IMR-90 (cell line): Measurements from ENCODE around the gene ITGB5. TPM values are rescaled to one million over a fixed set of nuclear protein-coding genes. Genes with fewer than 3 reads are reported as not detected.
A peak's percentile ranks its signal among the peaks of the same experiment; 100 is the strongest.

ENCODE experiments used
- ATAC-seq: fragments of 200-7000 bp; cut with Tn5 transposase; 2 replicates; pipeline ENCODE4 v1.9.1; 2020; ENCODE audit warnings: low read depth, mild to moderate bottlenecking, moderate library complexity
- BruUV-seq: library from RNA; stranded (reverse); fragments of 400-500 nt; replicated peaks from 2 replicates; lab custom pipeline; 2021; lab: Mats Ljungman, UMichigan
- CTCF ChIA-PET: fragments of 300-600 bp; formaldehyde crosslinking; extraction: SDS; loops from one replicate; lab custom pipeline; 2021; ENCODE audit warnings: antibody characterized with exemption; lab: Yijun Ruan, JAX
- POLR2A ChIA-PET: fragments of 300-600 bp; sonication (Branson Sonifier 250); formaldehyde crosslinking; loops from one replicate; lab custom pipeline; 2022; ENCODE audit warnings: antibody characterized with exemption; ENCODE audit not compliant: unreplicated experiment; lab: Charles Lee
- DNase-seq: peaks from one replicate; pipeline ENCODE4 v3.0.0; 2013
- H2AFZ ChIP-seq: replicated peaks from 2 replicates; pipeline ENCODE3; 2013; ENCODE audit warnings: low read length, mild to moderate bottlenecking; ENCODE audit not compliant: poor library complexity
- H2AK5ac ChIP-seq: 2 replicates; pipeline ENCODE4 v1.6.1; 2013; ENCODE audit warnings: low read depth, low read length, inconsistent platforms
- H2AK9ac ChIP-seq: replicated peaks from 2 replicates; pipeline ENCODE3; 2013; ENCODE audit warnings: mild to moderate bottlenecking, low read depth, low read length, moderate library complexity; ENCODE audit not compliant: poor library complexity
- H2BK120ac ChIP-seq: 2 replicates; pipeline ENCODE4 v1.6.1; 2013; ENCODE audit warnings: low read depth, low read length, inconsistent platforms
- H2BK15ac ChIP-seq: 3 replicates; pipeline ENCODE4 v1.6.1; 2013; ENCODE audit warnings: low read depth, low read length, inconsistent platforms
- H2BK20ac ChIP-seq: 2 replicates; pipeline ENCODE4 v1.6.1; 2013; ENCODE audit warnings: low read depth, mild to moderate bottlenecking, inconsistent platforms, low read length, moderate library complexity
- H2BK5ac ChIP-seq: 2 replicates; pipeline ENCODE4 v1.6.1; 2013; ENCODE audit warnings: mild to moderate bottlenecking, low read depth, low read length, inconsistent platforms; ENCODE audit not compliant: poor library complexity, severe bottlenecking
- H3K14ac ChIP-seq: replicated peaks from 2 replicates; pipeline ENCODE4 v1.6.1; 2013; ENCODE audit warnings: low read depth, low read length, inconsistent platforms
- H3K18ac ChIP-seq: 2 replicates; pipeline ENCODE4 v1.6.1; 2013; ENCODE audit warnings: low read depth, low read length, control low read depth
- H3K23ac ChIP-seq: 2 replicates; pipeline ENCODE4 v1.6.1; 2013; ENCODE audit warnings: low read depth, low read length, inconsistent platforms
- H3K27ac ChIP-seq: 2 replicates; pipeline ENCODE4 v1.5.1; 2013; ENCODE audit warnings: mild to moderate bottlenecking, control low read depth, low read length; ENCODE audit not compliant: insufficient read depth
- H3K27me3 ChIP-seq: 2 replicates; pipeline ENCODE4 v1.6.1; 2013; ENCODE audit warnings: low read length; ENCODE audit not compliant: control insufficient read depth, insufficient read depth
- H3K36me3 ChIP-seq: 2 replicates; pipeline ENCODE4 v1.6.1; 2013; ENCODE audit warnings: low read length, mixed read lengths; ENCODE audit not compliant: control insufficient read depth, insufficient read depth
- H3K4ac ChIP-seq: 2 replicates; pipeline ENCODE4 v1.6.1; 2013; ENCODE audit warnings: low read depth, low read length, inconsistent platforms
- H3K4me1 ChIP-seq: 2 replicates; pipeline ENCODE4 v1.6.1; 2013; ENCODE audit warnings: low read length, mixed read lengths; ENCODE audit not compliant: control insufficient read depth, insufficient read depth
- H3K4me2 ChIP-seq: 2 replicates; pipeline ENCODE4 v1.6.1; 2013; ENCODE audit warnings: low read depth, mild to moderate bottlenecking, control low read depth, low read length, moderate library complexity
- H3K4me3 ChIP-seq: 2 replicates; pipeline ENCODE4 v1.5.1; 2013; ENCODE audit warnings: low read depth, mild to moderate bottlenecking, control low read depth, low read length, moderate library complexity; ENCODE audit not compliant: insufficient read depth
- H3K56ac ChIP-seq: 2 replicates; pipeline ENCODE4 v1.6.1; 2013; ENCODE audit warnings: low read length, inconsistent platforms; ENCODE audit not compliant: insufficient read depth; ENCODE audit errors: extremely low read depth
- H3K79me1 ChIP-seq, 2 experiments: 2 replicates each; pipeline ENCODE4 v1.6.1; 2013; ENCODE audit warnings: low read length in 2 of 2, inconsistent platforms in 1 of 2, low read depth in 1 of 2
- H3K9ac ChIP-seq: 2 replicates; pipeline ENCODE4 v1.6.1; 2013; ENCODE audit warnings: low read depth, low read length, control low read depth
- H3K9me1 ChIP-seq: 2 replicates; pipeline ENCODE4 v1.6.1; 2013; ENCODE audit warnings: low read length, inconsistent platforms; ENCODE audit not compliant: insufficient read depth
- H3K9me3 ChIP-seq: 2 replicates; pipeline ENCODE4 v1.6.1; 2013; ENCODE audit warnings: low read length; ENCODE audit not compliant: control insufficient read depth, insufficient read depth
- H4K20me1 ChIP-seq: 2 replicates; pipeline ENCODE4 v1.6.1; 2013; ENCODE audit warnings: low read length, inconsistent platforms; ENCODE audit not compliant: insufficient read depth
- H4K5ac ChIP-seq: 2 replicates; pipeline ENCODE4 v1.6.1; 2013; ENCODE audit warnings: mild to moderate bottlenecking, low read depth, low read length, control low read depth
- H4K8ac ChIP-seq, 2 experiments: 2 replicates each; pipeline ENCODE4 v1.6.1; 2013; ENCODE audit warnings: low read depth in 2 of 2, low read length in 2 of 2, control low read depth in 1 of 2, inconsistent platforms in 1 of 2
- H4K91ac ChIP-seq: 2 replicates; pipeline ENCODE4 v1.6.1; 2013; ENCODE audit warnings: low read depth, low read length, inconsistent platforms; ENCODE audit not compliant: insufficient read depth
- CEBPB ChIP-seq: IDR thresholded peaks from 2 replicates; pipeline ENCODE4 v1.6.1; 2012; ENCODE audit warnings: low read depth, low read length, improper control_type of control experiment
- POLR2A ChIP-seq: IDR thresholded peaks from 2 replicates; pipeline ENCODE4 v1.6.1; 2012; ENCODE audit warnings: mild to moderate bottlenecking, low read depth, low read length
- WGBS, 2 experiments: methylation state at CpG; one replicate each; pipeline versions ENCODE4 v1.1.5 to v1.1.7; 2013; ENCODE audit warnings: missing lambda C conversion rate in 2 of 2; ENCODE audit not compliant: insufficient read length in 1 of 2; ENCODE audit errors: extremely low coverage in 2 of 2; 5-methylcytosine and 5-hydroxymethylcytosine counted together
- dilution Hi-C: fragments of 300-500 bp; cut with HindIII; formaldehyde crosslinking; loops from one replicate; pipeline ENCODE4 v1.14.3; 2018; ENCODE audit warnings: low sequenced_read_pairs; ENCODE audit not compliant: unreplicated experiment
- in situ Hi-C: fragments of 300-500 bp; cut with MboI; formaldehyde crosslinking; loops from 3 replicates; pipeline ENCODE4 v1.14.3; 2019; ENCODE audit warnings: low sequenced_read_pairs, inconsistent platforms, mixed read lengths
- intact Hi-C: fragments of 100-400 bp; cut with micrococcal nuclease; formaldehyde crosslinking; loops from 2 replicates; pipeline ENCODE4 v1.10.0; 2022
- polyA plus RNA-seq, 3 experiments: library from polyadenylated mRNA; depleted of rRNA; stranded (reverse); fragments of >200 nt; gene quantifications; 2 replicates each; pipeline ENCODE4 v1.2.3, GENCODE V29; 2012; ENCODE audit warnings: low replicate concordance in 1 of 3
- total RNA-seq: library from RNA; depleted of rRNA; stranded (reverse); fragments of >200 nt; gene quantifications from 2 replicates; pipeline ENCODE4 v1.2.3, GENCODE V29; 2012

The ITGB5 gene
- total and polyA plus RNA-seq, 2 of the 4 experiments (the other 2 are of a cell fraction): 85.0 to 101 TPM

DNA sequence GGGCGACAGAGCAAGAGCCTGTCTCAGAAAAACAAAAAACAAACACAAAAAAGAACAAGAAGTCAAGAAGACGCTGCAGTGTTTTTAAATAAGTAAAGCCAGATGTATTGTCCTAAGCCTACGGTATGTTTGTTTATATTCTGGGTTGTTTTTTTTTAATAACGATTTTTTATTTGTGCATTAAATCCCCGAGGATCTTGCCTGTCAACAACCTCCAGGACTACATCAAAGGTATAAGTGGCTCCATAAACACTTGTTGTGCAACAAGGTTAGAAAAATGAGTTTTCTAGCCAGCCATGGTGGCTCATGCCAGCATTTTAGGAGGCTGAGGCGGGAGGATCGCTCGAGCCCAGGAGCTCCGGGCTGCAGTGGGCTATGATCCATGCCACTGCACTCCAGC lies 26.1 kb downstream of the ITGB5 start:
- peak overlapping the region; percentile 34; the same call in 1 of the 2 replicates for H4K91ac ChIP-seq
- peak overlapping the region; percentile 67 for H3K27ac ChIP-seq
- no CpG with 5 or more reads among the region's 9 CpGs for WGBS, 2 experiments
- in situ Hi-C loops (no loop called here), dilution Hi-C loops (no loop called here), intact Hi-C loops (no loop called here)
- peak overlapping the region; percentile 85 for H2BK20ac ChIP-seq
- H3K79me1 ChIP-seq: peaks cover 18 to 58% of the 10 kb centered on the region in 2 experiments
- no peak for ATAC-seq
- H3K9ac ChIP-seq: no peak overlapping the region
- no peak overlapping the region for H3K23ac ChIP-seq
- ChIA-PET CTCF (no interaction called here), POLR2A (no interaction called here)
- peak overlapping the region; percentile 33; the same call in 1 of the 3 replicates for H2BK15ac ChIP-seq
- no peaks in the 10 kb centered on the region for H3K9me3 ChIP-seq
- peak overlapping the region; percentile 84 for H3K4ac ChIP-seq
- DNase-seq: no peak
- no peak overlapping the region for H2AK9ac ChIP-seq
- H3K4me2 ChIP-seq: peak overlapping the region; percentile 49
- peak overlapping the region; percentile 53 for H2BK5ac ChIP-seq
- no peak overlapping the region for H3K56ac ChIP-seq
- H3K27me3 ChIP-seq: no peaks in the 10 kb centered on the region
- peak overlapping the region in 1 of 2 experiments; percentile 57; a peak in 1 of 4 replicates for H4K8ac ChIP-seq
- no peak overlapping the region for H4K5ac ChIP-seq
- H2AFZ ChIP-seq: no peak overlapping the region
- H3K4me1 ChIP-seq: peaks cover 11% of the 10 kb centered on the region
- H3K9me1 ChIP-seq: peaks cover 21% of the 10 kb centered on the region
- peaks cover 15% of the 10 kb centered on the region for H4K20me1 ChIP-seq
- BruUV-seq: no TSS peak
- peaks cover 2% of the 10 kb centered on the region for H3K36me3 ChIP-seq
- TF ChIP-seq POLR2A: no peak
- TF ChIP-seq CEBPB: peak; percentile 28; the same call in 1 of the 2 replicates
- peak overlapping the region; percentile 63 for H3K18ac ChIP-seq
- H2AK5ac ChIP-seq: peak overlapping the region; percentile 91
- peak overlapping the region; percentile 82 for H2BK120ac ChIP-seq
- H3K14ac ChIP-seq: 0 out of 2 replicates have a peak overlapping the region, but pooled peaks have one; percentile 19
- no peak overlapping the region for H3K4me3 ChIP-seq
